Upper lobe of left lung (tissue), 4 donors: Measurements from ENCODE around the gene KRTAP4-9.
"Not testable (repeated sequence)": the region's sequence is repeated elsewhere in the genome, so short reads cannot be mapped to it uniquely, and the experiment has no call there.

ENCODE experiments used
- CTCF ChIP-seq, 6 experiments: fragments of 450-650 bp in 4 of 6; fragments of 200-600 bp in 2 of 6; sonication (generic) in 2 of 6; IDR thresholded peaks; one replicate each; pipeline ENCODE4 v1.5.1; 2016 to 2019; ENCODE audit warnings: antibody characterized with exemption in 6 of 6
- EP300 ChIP-seq, 4 donors: sonication (generic); formaldehyde crosslinking; IDR thresholded peaks; one replicate each; pipeline ENCODE4 v1.5.1; 2017; ENCODE audit warnings: antibody characterized with exemption in 4 of 4, control low read depth in 2 of 4
- POLR2A ChIP-seq, 4 donors: fragments of 450-650 bp; IDR thresholded peaks; one replicate each; pipeline ENCODE4 v1.5.1; 2016 to 2017; ENCODE audit warnings: antibody characterized with exemption in 4 of 4, mild to moderate bottlenecking in 2 of 4
- POLR2AphosphoS5 ChIP-seq, 2 donors: sonication (generic); formaldehyde crosslinking; IDR thresholded peaks; one replicate each; pipeline ENCODE4 v1.5.1; 2017; ENCODE audit warnings: antibody characterized with exemption in 2 of 2

- TF ChIP-seq CTCF, EP300, POLR2AphosphoS5, POLR2A (IDR thresholded peaks at IDR 0.05): not testable (repeated sequence)
These were observed 18.3 kb downstream of the KRTAP4-9 start for GRCh38 chr17:41123292-41123990.
